Liver (tissue), 9 donors: Measurements from ENCODE around the gene PSTPIP1. TPM values are rescaled to one million over a fixed set of nuclear protein-coding genes. Genes with fewer than 3 reads are reported as not detected.

Source experiments
- DNase-seq: peaks from one replicate; pipeline ENCODE4 v3.0.0-alpha.2; 2017; ENCODE audit warnings: low spot score
- H3K27ac ChIP-seq, 2 donors: one replicate each; pipeline ENCODE4 v1.7.0; 2013; ENCODE audit warnings: inconsistent platforms in 2 of 2, low read length in 2 of 2, control low read depth in 1 of 2, low read depth in 1 of 2, mild to moderate bottlenecking in 1 of 2
- H3K27me3 ChIP-seq, 4 donors: one replicate each; pipeline versions ENCODE4 v1.6.1 to v1.7.0; 2013; ENCODE audit warnings: low read length in 3 of 4, inconsistent platforms in 1 of 4, mild to moderate bottlenecking in 1 of 4, moderate library complexity in 1 of 4; ENCODE audit not compliant: control insufficient read depth in 4 of 4, insufficient read depth in 4 of 4
- H3K36me3 ChIP-seq, 4 donors: one replicate each; pipeline versions ENCODE4 v1.6.1 to v1.7.0; 2013; ENCODE audit warnings: low read length in 3 of 4, mild to moderate bottlenecking in 3 of 4, low read depth in 1 of 4, moderate library complexity in 1 of 4; ENCODE audit not compliant: control insufficient read depth in 4 of 4, insufficient read depth in 3 of 4
- H3K4me1 ChIP-seq, 4 donors: one replicate each; pipeline versions ENCODE4 v1.6.1 to v1.7.0; 2013; ENCODE audit warnings: low read length in 3 of 4, mild to moderate bottlenecking in 3 of 4, moderate library complexity in 1 of 4; ENCODE audit not compliant: control insufficient read depth in 4 of 4, insufficient read depth in 4 of 4
- H3K4me3 ChIP-seq, 3 donors: one replicate each; pipeline versions ENCODE4 v1.6.1 to v1.7.0; 2013; ENCODE audit warnings: low read length in 3 of 3, control low read depth in 1 of 3, low read depth in 1 of 3, mild to moderate bottlenecking in 1 of 3
- H3K9ac ChIP-seq, 2 donors: one replicate each; pipeline ENCODE4 v1.7.0; 2013; ENCODE audit warnings: low read length in 2 of 2, mild to moderate bottlenecking in 2 of 2, moderate library complexity in 2 of 2, control low read depth in 1 of 2, low read depth in 1 of 2
- H3K9me3 ChIP-seq, 4 donors: one replicate each; pipeline versions ENCODE4 v1.6.1 to v1.7.0; 2013; ENCODE audit warnings: low read length in 3 of 4; ENCODE audit not compliant: control insufficient read depth in 4 of 4
- EGR1 ChIP-seq, 2 donors: IDR thresholded peaks; 2 replicates each; pipeline ENCODE4 v1.6.1; 2016 to 2018; ENCODE audit warnings: antibody characterized with exemption in 2 of 2, low read depth in 2 of 2
- FOXA2 ChIP-seq: IDR thresholded peaks from 2 replicates; pipeline ENCODE4 v1.6.1; 2016; ENCODE audit warnings: antibody characterized with exemption
- GABPA ChIP-seq, 2 donors: IDR thresholded peaks in 1 of 2; conservative IDR thresholded peaks in 1 of 2; 2 replicates each; pipeline ENCODE4 v1.6.1; 2016; ENCODE audit warnings: antibody characterized with exemption in 2 of 2, mild to moderate bottlenecking in 1 of 2, moderate library complexity in 1 of 2
- HNF4A ChIP-seq, 2 donors: conservative IDR thresholded peaks; 2 replicates each; pipeline ENCODE4 v1.6.1; 2016; ENCODE audit warnings: antibody characterized with exemption in 2 of 2, mild to moderate bottlenecking in 2 of 2
- HNF4G ChIP-seq: IDR thresholded peaks from 2 replicates; pipeline ENCODE4 v1.6.1; 2016; ENCODE audit warnings: antibody characterized with exemption
- JUND ChIP-seq, 2 donors: IDR thresholded peaks; 2 replicates each; pipeline ENCODE4 v1.6.1; 2016; ENCODE audit warnings: antibody characterized with exemption in 2 of 2
- NR2F2 ChIP-seq: IDR thresholded peaks from 2 replicates; pipeline ENCODE4 v1.6.1; 2016; ENCODE audit warnings: antibody characterized with exemption
- RAD21 ChIP-seq, 2 donors: IDR thresholded peaks; 2 replicates each; pipeline ENCODE4 v1.6.1; 2016; ENCODE audit warnings: antibody characterized with exemption in 2 of 2, mild to moderate bottlenecking in 2 of 2
- SP1 ChIP-seq: IDR thresholded peaks from 2 replicates; pipeline ENCODE4 v1.6.1; 2018; ENCODE audit warnings: antibody characterized with exemption, mild to moderate bottlenecking
- TAF1 ChIP-seq: conservative IDR thresholded peaks from 2 replicates; pipeline ENCODE4 v1.6.1; 2016; ENCODE audit warnings: antibody characterized with exemption, mild to moderate bottlenecking
- YY1 ChIP-seq: IDR thresholded peaks from 2 replicates; pipeline ENCODE4 v1.6.1; 2016; ENCODE audit warnings: antibody characterized with exemption, mild to moderate bottlenecking
- WGBS: extraction: QIAGEN DNeasy Blood & Tissue Kit; methylation state at CpG from one replicate; pipeline ENCODE4 v1.1.7; 2013; 5-methylcytosine and 5-hydroxymethylcytosine counted together
- polyA plus RNA-seq, 2 donors: library from polyadenylated mRNA; stranded (reverse) in 1 of 2; unstranded in 1 of 2; fragments of 200-250 nt in 1 of 2; fragments of >200 nt in 1 of 2; fragmentation: Nextera tagmentation in 1 of 2; extraction: Ambion mirVana in 1 of 2; gene quantifications; one replicate each; pipeline versions ENCODE4 v1.2.1 to v1.2.3, GENCODE V29; 2013 to 2015
- total RNA-seq, 2 donors: library from RNA; depleted of rRNA; stranded (reverse); fragments of >200 nt; gene quantifications; one replicate each; pipeline ENCODE4 v1.2.3, GENCODE V29; 2014
- TF ChIP-seq, protein P1 (sequence below): IDR thresholded peaks from 2 replicates; pipeline ENCODE4 v1.6.1; 2016; ENCODE audit warnings: antibody characterized with exemption, mild to moderate bottlenecking
- TF ChIP-seq, protein P2 (sequence below): IDR thresholded peaks from 2 replicates; pipeline ENCODE4 v1.6.1; 2016; ENCODE audit warnings: antibody characterized with exemption
- TF ChIP-seq, protein P3 (sequence below): IDR thresholded peaks from 2 replicates; pipeline ENCODE4 v1.6.1; 2016; ENCODE audit warnings: antibody characterized with exemption
- TF ChIP-seq, protein P4 (sequence below): IDR thresholded peaks from 2 replicates; pipeline ENCODE4 v1.6.1; 2016; ENCODE audit warnings: antibody characterized with exemption
- TF ChIP-seq, protein P5 (sequence below): fragments of 150-350 bp; IDR thresholded peaks from 2 replicates; pipeline ENCODE4 v1.5.1; 2017; ENCODE audit warnings: improper control_type of control experiment, low read depth, low read length; ENCODE audit not compliant: missing input control
- donor health status: healthy.
- donor health status: healthy.
- donor health status: healthy.
- donor health status: healthy.
- donor health status: healthy.

PSTPIP1 gene
- total and polyA plus RNA-seq, 4 donors, result 1.1 to 4.6 (median 3.0) TPM

DNA sequence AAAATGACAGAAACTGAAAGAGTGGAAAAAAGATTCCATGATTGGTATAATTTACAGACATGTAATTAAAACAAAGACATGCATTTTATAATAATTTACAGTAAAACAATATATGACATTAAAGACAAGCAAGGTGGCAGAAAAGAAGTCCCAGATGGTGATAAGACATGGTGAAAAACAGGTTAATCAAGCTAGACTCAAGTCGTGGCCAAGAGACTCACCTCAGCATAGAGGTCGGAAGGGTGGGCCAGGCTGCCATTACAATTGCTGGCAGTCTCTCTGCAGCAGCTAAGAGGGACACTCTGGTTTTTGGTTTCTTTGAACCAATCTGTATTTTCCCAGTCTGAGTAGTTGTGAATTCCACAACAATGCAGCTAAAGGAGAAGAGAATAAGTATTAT, 57.6 kb downstream of the PSTPIP1 start:
- Histone ChIP-seq H3K4me3 (no peak overlapping the region), H3K9me3 (no peaks in the 10 kb centered on the region), H3K4me1 (peaks cover 0 to 2% (median 0%) of the 10 kb centered on the region in 4 donors), H3K9ac (no peak overlapping the region), H3K36me3 (peaks cover 0 to 7% (median 3%) of the 10 kb centered on the region in 4 donors), H3K27me3 (no peaks in the 10 kb centered on the region), H3K27ac (no peak overlapping the region)
- TF ChIP-seq GABPA (IDR thresholded peaks at IDR 0.05 in 1 of 2, conservative IDR thresholded peaks at IDR 0.05 in 1 of 2), result no peak
- no peak for TF ChIP-seq RAD21 (IDR thresholded peaks at IDR 0.05)
- TF ChIP-seq EGR1 (IDR thresholded peaks at IDR 0.05; ENCODE audit: low read depth in 2 of 2), result no peak
- TF ChIP-seq SP1, result no peak
- no peak for TF ChIP-seq NR2F2
- TF ChIP-seq, protein P1, sequence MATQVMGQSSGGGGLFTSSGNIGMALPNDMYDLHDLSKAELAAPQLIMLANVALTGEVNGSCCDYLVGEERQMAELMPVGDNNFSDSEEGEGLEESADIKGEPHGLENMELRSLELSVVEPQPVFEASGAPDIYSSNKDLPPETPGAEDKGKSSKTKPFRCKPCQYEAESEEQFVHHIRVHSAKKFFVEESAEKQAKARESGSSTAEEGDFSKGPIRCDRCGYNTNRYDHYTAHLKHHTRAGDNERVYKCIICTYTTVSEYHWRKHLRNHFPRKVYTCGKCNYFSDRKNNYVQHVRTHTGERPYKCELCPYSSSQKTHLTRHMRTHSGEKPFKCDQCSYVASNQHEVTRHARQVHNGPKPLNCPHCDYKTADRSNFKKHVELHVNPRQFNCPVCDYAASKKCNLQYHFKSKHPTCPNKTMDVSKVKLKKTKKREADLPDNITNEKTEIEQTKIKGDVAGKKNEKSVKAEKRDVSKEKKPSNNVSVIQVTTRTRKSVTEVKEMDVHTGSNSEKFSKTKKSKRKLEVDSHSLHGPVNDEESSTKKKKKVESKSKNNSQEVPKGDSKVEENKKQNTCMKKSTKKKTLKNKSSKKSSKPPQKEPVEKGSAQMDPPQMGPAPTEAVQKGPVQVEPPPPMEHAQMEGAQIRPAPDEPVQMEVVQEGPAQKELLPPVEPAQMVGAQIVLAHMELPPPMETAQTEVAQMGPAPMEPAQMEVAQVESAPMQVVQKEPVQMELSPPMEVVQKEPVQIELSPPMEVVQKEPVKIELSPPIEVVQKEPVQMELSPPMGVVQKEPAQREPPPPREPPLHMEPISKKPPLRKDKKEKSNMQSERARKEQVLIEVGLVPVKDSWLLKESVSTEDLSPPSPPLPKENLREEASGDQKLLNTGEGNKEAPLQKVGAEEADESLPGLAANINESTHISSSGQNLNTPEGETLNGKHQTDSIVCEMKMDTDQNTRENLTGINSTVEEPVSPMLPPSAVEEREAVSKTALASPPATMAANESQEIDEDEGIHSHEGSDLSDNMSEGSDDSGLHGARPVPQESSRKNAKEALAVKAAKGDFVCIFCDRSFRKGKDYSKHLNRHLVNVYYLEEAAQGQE, result no peak
- TF ChIP-seq, protein P2, sequence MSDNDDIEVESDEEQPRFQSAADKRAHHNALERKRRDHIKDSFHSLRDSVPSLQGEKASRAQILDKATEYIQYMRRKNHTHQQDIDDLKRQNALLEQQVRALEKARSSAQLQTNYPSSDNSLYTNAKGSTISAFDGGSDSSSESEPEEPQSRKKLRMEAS, result no peak
- TF ChIP-seq, protein P3, sequence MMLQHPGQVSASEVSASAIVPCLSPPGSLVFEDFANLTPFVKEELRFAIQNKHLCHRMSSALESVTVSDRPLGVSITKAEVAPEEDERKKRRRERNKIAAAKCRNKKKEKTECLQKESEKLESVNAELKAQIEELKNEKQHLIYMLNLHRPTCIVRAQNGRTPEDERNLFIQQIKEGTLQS, result no peak
- no peak for TF ChIP-seq HNF4A (conservative IDR thresholded peaks at IDR 0.05)
- 84% methylated on average over 2 of the region's 2 CpGs for WGBS
- no peak for DNase-seq

DNA sequence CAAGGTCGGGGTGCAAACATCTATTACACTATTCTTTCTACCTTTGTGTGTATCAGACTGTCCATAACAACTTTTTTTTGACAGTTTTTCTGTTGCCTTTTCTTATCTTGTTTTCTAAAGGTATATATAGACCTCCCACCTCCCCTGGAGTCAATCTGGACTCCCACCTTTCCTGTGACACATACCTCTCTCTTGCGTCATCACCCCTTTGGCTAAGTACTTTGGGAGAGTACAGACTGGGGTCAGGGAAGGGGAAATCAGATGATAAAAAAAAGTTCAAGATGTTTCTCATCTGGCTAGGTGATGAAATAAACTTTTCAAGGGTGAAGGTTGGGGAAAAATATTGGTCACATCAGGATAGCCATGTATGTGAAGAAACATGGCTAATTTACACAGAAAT, 58.8 kb downstream of the PSTPIP1 start:
- 95% methylated on average over 2 of the region's 2 CpGs for whole genome bisulfite sequencing
- Histone ChIP-seq H3K27ac (no peak overlapping the region), H3K36me3 (peaks cover 0 to 7% (median 3%) of the 10 kb centered on the region in 4 donors), H3K9me3 (no peaks in the 10 kb centered on the region), H3K27me3 (no peaks in the 10 kb centered on the region), H3K4me1 (peaks cover 0 to 7% (median 6%) of the 10 kb centered on the region in 4 donors), H3K4me3 (no peak overlapping the region), H3K9ac (no peak overlapping the region)
- no peak for DNase-seq
- TF ChIP-seq YY1 (no peak), NR2F2 (no peak), FOXA2 (no peak), TAF1 (no peak), HNF4G (no peak), RAD21 (IDR thresholded peaks at IDR 0.05) (no peak), JUND (IDR thresholded peaks at IDR 0.05) (no peak), GABPA (IDR thresholded peaks at IDR 0.05 in 1 of 2, conservative IDR thresholded peaks at IDR 0.05 in 1 of 2) (no peak)
- TF ChIP-seq, protein P3, result no peak
- TF ChIP-seq, protein P4, sequence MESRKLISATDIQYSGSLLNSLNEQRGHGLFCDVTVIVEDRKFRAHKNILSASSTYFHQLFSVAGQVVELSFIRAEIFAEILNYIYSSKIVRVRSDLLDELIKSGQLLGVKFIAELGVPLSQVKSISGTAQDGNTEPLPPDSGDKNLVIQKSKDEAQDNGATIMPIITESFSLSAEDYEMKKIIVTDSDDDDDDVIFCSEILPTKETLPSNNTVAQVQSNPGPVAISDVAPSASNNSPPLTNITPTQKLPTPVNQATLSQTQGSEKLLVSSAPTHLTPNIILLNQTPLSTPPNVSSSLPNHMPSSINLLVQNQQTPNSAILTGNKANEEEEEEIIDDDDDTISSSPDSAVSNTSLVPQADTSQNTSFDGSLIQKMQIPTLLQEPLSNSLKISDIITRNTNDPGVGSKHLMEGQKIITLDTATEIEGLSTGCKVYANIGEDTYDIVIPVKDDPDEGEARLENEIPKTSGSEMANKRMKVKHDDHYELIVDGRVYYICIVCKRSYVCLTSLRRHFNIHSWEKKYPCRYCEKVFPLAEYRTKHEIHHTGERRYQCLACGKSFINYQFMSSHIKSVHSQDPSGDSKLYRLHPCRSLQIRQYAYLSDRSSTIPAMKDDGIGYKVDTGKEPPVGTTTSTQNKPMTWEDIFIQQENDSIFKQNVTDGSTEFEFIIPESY, result no peak
- TF ChIP-seq, protein P2, result no peak
- TF ChIP-seq, protein P1, result no peak
- TF ChIP-seq, protein P5, sequence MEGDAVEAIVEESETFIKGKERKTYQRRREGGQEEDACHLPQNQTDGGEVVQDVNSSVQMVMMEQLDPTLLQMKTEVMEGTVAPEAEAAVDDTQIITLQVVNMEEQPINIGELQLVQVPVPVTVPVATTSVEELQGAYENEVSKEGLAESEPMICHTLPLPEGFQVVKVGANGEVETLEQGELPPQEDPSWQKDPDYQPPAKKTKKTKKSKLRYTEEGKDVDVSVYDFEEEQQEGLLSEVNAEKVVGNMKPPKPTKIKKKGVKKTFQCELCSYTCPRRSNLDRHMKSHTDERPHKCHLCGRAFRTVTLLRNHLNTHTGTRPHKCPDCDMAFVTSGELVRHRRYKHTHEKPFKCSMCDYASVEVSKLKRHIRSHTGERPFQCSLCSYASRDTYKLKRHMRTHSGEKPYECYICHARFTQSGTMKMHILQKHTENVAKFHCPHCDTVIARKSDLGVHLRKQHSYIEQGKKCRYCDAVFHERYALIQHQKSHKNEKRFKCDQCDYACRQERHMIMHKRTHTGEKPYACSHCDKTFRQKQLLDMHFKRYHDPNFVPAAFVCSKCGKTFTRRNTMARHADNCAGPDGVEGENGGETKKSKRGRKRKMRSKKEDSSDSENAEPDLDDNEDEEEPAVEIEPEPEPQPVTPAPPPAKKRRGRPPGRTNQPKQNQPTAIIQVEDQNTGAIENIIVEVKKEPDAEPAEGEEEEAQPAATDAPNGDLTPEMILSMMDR, result no peak
